GM18870 (cell line): ENCODE results near the gene PPP1R9B.

Source experiments
- ATAC-seq: cut with Tn5 transposase; IDR thresholded peaks from one replicate; pipeline ENCODE4 v1.9.1; 2021; ENCODE audit warnings: moderate library complexity; ENCODE audit not compliant: unreplicated experiment

Gene PPP1R9B, protein sequence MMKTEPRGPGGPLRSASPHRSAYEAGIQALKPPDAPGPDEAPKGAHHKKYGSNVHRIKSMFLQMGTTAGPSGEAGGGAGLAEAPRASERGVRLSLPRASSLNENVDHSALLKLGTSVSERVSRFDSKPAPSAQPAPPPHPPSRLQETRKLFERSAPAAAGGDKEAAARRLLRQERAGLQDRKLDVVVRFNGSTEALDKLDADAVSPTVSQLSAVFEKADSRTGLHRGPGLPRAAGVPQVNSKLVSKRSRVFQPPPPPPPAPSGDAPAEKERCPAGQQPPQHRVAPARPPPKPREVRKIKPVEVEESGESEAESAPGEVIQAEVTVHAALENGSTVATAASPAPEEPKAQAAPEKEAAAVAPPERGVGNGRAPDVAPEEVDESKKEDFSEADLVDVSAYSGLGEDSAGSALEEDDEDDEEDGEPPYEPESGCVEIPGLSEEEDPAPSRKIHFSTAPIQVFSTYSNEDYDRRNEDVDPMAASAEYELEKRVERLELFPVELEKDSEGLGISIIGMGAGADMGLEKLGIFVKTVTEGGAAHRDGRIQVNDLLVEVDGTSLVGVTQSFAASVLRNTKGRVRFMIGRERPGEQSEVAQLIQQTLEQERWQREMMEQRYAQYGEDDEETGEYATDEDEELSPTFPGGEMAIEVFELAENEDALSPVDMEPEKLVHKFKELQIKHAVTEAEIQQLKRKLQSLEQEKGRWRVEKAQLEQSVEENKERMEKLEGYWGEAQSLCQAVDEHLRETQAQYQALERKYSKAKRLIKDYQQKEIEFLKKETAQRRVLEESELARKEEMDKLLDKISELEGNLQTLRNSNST

DNA sequence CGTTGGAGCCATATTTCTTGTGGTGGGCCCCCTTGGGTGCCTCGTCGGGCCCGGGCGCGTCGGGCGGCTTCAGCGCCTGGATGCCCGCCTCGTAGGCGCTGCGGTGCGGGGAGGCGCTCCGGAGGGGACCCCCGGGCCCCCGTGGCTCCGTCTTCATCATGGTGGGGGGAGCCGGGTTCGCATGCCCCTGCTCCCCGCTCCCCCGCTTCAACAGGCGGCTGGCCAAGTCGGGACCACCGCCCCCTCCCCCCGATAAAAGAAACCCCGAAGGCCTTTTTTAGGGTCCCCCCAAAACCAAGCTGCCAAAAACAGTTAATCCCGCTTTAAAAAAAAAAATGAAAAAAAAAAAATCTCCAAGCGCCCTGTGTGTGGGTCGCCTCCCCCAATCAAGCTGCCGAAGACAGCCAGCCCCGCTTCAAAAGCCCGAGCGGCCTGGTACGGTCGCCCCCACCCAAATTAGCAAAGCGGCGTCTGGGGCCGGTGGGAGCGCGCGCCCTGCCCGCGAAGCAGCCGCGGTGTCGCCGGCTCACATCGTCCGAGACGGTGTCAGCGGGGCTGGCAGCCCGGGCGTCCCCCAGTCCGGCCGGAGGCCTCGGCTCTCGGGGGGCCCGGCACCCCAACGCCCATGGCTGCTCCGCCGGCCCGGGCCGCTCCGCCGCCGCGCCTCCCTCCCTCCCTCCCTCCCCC is at the start of gene PPP1R9B:
Gene PPP1R9B, minus strand, starts transcription at position 324 of the 687 bp plus-strand sequence. Its CDS starts 164 bp downstream, at position 160.
- ATAC-seq: no peak

DNA sequence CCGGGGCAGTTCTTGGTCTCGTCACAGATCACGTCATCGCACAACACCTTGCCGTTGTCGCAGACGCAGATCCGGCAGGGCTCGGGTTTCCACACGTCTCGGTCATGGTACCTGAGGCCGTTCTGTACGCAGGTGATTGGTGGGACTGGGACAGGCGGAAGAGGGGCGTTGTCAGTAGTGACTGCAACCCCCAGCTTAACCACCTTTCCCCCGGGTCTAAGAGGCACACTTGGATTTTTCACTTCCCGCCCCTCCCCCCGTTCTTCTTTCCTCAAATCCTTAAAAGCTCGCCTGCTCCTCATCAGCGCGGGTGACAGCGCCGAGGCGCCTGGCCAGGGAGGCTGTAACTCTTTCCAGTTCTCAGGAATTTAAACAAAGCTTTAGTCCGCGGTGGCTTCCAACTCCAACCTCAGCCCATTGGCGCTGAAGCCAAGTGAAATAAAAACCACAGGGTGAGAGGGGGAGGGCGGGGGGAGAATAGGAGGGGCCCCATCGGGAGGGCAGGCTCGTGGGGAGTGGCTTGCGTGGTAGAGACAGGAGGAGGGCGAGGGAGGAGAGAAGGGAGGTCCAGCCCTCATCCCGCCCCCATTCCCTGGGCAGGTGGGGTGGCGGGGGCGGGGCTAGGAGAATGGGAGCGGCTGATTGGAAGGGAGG is 49.5 kb upstream of the PPP1R9B start:
- peak; percentile 14 for ATAC-seq

DNA sequence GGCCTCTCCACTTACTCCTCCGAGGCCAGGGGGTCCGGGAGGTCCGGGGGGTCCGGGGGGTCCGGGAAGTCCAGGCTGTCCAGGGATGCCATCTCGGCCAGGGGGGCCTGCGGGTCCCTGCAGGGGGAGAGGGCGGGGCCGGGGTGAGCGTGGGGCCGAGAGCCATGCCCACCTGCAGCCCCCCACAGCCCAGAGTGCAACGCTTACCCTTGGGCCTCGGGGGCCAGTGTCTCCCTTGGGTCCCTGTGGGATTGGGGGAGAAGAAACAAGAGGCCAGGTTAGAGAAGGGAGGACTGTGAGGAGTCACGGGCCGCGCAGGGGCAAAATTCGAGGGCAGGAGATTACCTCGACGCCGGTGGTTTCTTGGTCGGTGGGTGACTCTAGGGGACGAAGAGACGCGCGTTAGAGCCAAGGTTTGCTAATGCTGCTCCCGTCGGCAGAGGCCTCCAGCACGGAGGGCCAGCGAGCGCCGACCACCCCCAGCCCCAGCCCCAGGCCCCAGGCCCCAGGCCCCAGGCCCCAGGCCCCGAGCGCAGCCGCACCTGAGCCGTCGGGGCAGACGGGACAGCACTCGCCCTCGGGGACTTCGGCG is 48.8 kb upstream of the PPP1R9B start:
- no peak for ATAC-seq

DNA sequence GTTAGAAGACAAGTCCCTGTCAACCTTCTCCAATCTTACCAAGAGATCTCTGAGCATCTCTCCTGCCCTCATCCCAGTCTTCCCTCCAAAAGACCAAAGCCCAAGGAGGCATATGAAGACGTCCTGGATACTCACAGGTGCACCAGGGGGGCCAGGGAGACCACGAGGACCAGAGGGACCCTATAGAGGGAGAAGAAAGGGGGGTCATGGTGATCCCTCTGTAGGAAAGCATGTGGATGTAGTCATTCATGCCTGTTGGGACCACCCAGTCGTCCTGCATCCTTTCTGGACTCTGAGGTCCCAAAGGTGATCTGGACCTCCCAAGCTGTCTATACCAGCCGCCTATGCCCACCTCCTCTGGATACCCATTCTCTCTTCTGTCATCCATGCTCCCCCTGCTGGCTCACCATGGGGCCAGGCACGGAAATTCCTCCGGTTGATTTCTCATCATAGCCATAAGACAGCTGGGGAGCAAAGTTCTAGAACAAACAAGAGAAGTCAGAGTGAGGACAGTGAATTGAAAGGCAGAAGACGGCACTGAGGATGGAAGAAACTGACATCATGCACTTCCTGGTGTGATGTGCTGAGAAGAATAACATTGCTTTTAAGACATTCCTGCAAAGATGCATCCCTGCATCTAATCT is 47.7 kb upstream of the PPP1R9B start:
- ATAC-seq: no peak

DNA sequence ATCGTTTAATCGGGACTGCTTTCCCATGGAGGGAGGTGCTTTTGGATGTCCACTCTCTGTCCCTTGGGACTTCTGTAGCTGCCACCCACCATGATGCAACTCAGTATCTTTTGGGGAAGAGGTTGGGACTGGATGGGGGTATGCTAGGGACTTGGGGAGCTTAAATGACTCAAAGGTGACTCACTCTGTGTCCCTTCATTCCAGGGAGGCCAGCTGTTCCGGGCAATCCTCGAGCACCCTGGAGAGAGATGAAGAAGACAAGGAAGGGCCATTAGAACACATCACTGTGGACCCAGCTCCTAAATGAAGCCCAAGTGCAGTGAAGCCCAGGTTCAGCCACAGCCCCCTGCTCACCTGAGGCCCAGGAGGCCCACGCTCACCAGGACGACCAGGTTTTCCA is 46.3 kb upstream of the PPP1R9B start:
- ATAC-seq: no peak

DNA sequence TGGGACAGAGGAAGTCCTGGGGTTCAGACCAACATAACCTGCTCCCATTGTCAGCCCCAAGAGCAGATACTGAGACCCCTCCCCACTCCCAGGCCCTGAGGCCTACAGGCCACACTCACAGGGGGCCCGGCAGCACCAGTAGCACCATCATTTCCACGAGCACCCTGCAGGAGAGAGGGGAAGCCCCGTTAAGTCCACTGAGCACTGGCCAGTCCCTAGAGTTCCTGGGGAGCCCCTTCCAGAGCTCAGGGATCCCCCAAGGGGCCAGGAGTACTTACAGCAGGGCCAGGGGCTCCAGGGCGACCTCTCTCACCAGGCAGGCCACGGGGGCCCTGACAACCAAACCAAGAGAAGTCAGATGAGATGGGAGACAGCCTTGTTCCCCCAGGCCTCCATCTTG is 45.6 kb upstream of the PPP1R9B start:
- no peak for ATAC-seq

DNA sequence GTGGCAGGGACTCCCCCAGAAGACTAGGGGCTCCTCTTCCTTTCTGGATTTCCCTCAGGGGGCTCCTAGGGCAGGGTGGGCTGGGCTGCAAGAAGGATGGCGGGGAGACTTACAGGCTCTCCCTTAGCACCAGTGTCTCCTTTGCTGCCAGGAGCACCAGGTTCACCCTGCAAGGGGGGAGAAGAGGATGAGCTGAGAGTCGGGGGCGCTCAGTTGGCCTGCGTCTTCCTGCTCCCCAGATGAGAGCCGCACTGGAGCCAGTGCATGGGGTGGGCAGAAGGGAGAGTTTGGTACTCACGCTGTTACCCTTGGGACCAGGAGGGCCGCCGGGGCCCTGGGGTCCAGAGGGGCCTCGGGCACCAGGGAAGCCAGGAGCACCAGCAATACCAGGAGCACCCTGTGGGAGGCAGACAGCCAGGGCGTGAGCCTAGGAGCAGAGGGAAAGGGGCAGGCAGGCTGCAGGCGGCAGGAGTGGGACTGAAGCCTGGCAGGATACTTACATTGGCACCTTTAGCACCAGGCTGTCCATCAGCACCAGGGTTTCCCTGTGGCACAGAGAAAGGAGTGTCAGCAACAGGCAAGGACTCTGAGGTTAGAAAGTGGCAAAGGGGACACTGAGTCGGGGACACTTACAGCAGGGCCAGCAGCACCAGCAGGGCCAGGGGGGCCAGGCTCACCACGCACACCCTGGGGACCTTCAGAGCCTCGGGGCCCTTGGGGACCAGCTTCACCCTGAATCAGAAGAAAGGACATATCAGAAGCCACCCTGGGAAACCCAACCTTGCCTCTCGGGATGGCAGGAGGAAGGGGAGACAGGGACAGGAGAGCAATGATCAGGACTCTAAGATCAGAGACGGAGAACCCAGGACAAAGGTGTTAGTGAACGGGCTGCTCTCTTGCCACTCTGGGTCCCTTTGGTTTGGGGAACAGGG is 44.7 kb upstream of the PPP1R9B start:
- ATAC-seq: no peak

DNA sequence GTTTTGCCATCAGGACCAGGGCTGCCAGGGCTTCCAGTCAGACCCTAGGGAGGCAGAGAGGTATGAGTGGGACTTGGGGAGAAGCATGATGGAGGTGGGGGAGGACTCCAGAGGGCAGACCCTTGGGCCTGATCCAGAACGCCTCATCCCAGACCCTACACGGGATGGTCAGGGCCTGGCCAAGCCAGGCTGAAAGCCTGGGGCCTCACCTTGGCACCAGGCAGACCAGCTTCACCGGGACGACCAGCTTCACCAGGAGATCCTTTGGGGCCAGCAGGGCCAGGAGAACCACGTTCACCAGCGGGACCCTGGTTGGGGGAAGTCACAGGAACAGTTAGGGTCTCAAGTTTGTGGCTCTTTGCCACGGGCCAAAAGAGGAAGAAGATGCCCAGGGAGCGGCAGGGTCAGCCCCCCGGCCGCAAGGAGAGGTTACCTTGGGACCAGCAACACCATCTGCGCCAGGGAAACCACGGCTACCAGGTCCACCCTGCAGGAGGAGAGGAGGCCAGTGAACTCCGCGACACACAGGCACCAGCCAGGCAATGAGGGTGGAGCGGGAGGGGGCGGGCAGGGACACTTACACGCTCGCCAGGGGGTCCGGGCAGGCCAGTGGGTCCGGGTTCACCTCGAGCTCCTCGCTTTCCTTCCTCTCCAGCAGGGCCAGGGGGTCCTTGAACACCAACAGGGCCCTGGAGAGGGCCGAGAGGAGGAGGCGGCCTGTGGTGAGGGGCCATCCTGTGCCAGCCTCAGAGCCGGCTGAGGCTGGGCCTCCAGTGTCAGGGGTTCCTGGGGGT is 43.9 kb upstream of the PPP1R9B start:
- ATAC-seq: no peak

DNA sequence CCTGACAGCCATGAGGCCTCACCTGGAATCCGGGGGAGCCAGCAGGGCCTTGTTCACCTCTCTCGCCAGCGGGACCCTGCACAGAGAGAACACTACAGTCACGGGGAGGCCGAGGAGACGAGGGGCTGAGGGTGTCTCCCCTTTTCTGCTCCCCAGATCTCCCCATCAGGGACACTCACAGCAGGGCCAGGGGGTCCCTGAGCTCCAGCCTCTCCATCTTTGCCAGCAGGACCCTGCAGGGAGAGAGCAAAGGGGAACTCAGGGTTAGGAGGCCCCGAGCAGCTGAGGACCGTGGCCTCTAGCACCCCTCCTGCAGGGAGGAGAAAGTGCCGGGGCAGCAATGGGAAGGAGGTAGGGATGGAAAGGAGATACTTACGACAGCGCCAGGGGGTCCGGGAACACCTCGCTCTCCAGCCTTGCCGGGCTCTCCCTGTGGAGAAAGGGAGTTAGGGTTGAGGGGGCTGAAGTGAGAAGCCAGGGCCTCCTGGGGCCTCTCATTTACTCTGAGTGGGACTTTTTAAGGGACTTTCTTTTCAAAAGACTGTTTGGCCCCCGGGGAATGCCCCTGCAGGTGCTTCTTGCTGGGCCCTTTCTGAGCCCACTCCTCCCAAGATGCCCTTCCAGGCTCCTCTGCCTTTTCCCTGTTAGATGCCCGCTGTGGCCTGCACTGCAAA is 42.3 kb upstream of the PPP1R9B start:
- no peak for ATAC-seq

DNA sequence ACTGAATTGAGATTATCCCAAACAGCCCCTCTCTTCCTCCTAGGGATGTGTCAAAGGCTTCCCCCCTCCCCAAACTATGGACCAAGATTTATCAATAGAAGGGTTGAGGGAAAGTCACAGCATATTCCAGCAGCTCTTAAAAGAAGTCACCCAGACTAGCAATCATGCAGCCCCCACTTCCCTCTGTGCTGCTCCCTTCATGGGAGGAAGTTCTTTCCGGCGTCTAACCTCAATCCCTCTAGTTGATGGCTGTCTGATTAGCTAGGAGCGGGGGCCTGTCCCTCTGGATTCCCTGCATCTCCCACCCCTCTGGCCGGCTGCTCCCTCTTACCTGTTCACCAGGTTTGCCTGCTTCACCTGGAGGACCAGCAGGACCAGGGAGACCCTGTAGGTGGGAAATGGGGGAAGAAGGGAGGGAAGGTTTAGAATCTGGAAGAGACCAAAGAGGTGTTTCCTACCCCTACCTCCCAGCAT is 41.7 kb upstream of the PPP1R9B start:
- ATAC-seq: no peak

DNA sequence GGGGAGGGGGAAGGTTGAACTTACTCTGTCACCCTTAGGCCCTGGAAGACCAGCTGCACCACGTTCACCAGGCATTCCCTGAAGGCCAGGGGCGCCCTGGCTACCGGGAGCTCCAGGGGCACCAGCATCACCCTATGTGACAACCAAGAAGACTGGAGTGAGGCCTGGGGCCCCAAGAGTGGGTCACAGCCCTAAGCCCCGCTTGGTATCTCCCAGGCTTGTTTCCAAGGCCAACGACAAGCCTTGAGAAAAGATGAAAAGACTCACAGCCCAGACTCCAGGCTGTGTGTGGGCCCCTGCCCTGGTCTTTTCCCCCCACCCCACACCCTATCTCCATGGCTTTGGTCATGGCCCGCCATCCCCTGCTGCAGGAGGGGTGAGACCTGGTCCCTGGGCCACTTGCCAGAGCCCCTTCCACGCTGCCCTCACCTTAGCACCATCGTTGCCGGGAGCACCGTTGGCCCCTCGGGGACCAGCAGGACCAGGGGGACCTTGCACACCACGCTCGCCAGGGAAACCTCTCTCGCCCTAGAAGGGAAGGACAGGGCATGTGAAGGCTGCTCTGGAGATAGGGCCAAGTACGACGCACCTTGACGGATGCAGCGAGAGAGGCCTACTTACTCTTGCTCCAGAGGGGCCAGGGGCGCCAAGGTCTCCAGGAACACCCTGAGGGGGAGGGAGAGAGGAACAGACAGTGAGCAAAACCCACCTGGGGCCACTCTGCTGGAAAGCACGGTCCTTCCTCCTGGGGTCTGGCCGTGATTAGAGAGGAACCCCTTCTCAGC is 41.1 kb upstream of the PPP1R9B start:
- no peak for ATAC-seq

DNA sequence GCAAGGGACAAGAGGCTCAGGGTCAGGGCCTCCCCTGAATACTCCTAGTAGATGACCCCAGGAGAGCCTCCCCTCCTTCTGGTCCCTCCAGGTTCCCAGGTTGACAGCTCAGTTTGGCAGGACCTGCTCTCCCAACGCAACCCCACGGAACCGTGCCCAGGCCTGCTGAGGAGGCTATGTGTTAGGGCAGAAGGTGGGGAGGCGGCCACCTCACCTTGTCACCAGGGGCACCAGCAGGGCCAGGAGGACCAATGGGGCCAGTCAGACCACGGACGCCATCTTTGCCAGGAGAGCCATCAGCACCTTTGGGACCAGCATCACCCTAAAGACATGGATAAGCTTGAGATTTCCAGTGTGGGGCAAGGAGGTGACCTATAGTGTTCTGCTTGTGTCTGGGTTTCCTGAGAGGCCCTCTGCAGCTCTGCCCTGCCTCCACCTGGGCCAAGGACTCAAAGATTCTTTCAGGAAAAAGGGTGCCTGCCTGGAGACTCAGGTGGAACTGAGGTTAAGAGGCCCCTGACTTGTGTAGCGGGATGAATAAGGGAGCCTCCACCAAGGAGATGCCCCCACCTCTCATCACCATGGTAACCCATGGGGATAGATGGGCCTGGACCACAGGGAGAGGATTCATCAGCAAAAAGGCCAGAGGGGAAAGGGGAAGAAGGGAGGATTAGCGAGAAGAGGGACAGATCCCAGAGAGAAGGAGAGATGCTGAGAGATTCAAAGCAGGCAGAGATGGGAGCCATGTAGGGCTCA is 40.3 kb upstream of the PPP1R9B start:
- no peak for ATAC-seq

DNA sequence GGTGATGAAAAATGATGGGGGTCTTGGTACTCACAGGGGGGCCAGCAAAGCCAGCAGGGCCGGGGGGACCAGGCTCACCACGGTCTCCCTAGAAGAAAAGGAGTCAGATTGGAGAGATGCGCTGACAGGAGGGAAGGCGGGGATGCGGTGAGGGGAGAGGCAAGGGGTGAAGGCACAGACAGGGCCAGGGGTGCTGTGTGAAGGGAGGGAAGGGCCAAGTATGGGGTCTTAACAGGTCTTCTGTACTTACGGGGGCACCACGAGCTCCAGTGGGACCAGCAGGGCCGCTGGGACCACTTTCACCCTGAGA is 39.8 kb upstream of the PPP1R9B start:
- ATAC-seq: no peak

DNA sequence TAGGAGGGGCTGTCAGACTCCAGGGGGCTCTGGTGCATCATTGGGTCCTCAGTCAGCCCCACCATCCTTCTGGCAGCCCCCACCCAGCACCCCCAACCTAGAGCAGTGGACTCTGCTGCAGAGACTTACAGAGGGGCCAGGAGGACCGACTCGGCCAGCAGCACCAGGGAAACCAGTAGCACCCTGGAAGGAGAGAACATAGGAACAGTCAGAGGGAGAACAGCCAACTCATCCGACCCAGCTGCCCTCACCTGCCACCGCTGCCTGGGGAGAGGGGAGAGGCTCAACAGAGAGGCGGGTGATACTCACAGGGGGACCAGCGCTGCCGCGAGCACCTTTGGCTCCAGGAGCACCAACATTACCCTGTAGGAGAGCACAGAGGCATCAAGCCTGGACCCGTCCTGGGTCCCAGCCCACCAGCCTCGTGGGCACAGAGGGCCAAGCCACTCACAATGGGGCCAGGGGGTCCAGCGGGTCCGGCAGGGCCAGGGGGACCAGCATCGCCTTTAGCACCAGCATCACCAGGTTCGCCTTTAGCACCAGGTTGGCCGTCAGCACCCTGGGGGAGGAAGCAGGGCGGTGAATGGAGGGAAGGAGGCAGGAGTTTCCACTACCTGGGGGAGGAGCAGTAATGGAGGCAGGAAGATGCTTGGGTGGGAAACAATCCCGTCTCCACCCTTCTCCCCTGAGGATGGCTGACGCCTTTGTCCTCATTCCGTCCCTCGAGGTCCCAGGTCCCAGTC is 39.2 kb upstream of the PPP1R9B start:
- no peak for ATAC-seq

DNA sequence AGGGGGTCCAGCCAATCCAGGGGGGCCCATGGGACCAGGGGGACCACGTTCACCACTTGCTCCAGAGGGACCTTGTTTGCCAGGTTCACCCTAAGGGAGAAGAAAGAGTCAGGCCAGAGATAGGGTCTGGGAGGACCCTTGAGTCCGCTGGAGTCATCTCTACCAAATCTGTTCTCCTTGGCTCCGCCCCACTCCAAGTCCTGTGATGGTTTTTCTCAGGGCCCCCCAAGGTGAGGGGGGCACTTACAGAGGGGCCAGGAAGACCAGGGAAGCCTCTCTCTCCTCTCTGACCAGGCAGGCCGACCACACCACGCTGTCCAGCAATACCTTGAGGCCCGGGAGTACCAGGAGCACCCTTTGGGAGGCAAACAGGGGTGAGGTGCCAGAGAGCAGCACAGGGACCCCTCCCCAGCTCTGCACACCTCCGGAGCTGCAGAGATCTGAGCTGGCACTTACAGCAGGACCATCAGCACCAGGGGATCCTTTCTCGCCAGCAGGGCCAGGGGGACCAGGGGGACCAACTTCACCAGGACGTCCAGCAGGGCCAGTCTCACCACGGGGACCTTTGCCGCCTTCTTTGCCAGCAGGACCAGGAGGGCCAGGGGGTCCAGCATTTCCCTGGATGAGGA is 38.6 kb upstream of the PPP1R9B start:
- no peak for ATAC-seq
